Liver (tissue), 9 donors: ENCODE measurements around the gene CHID1. TPM values are rescaled to one million over a fixed set of nuclear protein-coding genes. Genes with fewer than 3 reads are reported as not detected.

Experiments
- DNase-seq: peaks from one replicate; pipeline ENCODE4 v3.0.0-alpha.2; 2017; ENCODE audit warnings: low spot score
- H3K27ac ChIP-seq, 2 donors: one replicate each; pipeline ENCODE4 v1.7.0; 2013; ENCODE audit warnings: inconsistent platforms in 2 of 2, low read length in 2 of 2, control low read depth in 1 of 2, low read depth in 1 of 2, mild to moderate bottlenecking in 1 of 2
- H3K27me3 ChIP-seq, 4 donors: one replicate each; pipeline versions ENCODE4 v1.6.1 to v1.7.0; 2013; ENCODE audit warnings: low read length in 3 of 4, inconsistent platforms in 1 of 4, mild to moderate bottlenecking in 1 of 4, moderate library complexity in 1 of 4; ENCODE audit not compliant: control insufficient read depth in 4 of 4, insufficient read depth in 4 of 4
- H3K36me3 ChIP-seq, 4 donors: one replicate each; pipeline versions ENCODE4 v1.6.1 to v1.7.0; 2013; ENCODE audit warnings: low read length in 3 of 4, mild to moderate bottlenecking in 3 of 4, low read depth in 1 of 4, moderate library complexity in 1 of 4; ENCODE audit not compliant: control insufficient read depth in 4 of 4, insufficient read depth in 3 of 4
- H3K4me1 ChIP-seq, 4 donors: one replicate each; pipeline versions ENCODE4 v1.6.1 to v1.7.0; 2013; ENCODE audit warnings: low read length in 3 of 4, mild to moderate bottlenecking in 3 of 4, moderate library complexity in 1 of 4; ENCODE audit not compliant: control insufficient read depth in 4 of 4, insufficient read depth in 4 of 4
- H3K4me3 ChIP-seq, 3 donors: one replicate each; pipeline versions ENCODE4 v1.6.1 to v1.7.0; 2013; ENCODE audit warnings: low read length in 3 of 3, control low read depth in 1 of 3, low read depth in 1 of 3, mild to moderate bottlenecking in 1 of 3
- H3K9ac ChIP-seq, 2 donors: one replicate each; pipeline ENCODE4 v1.7.0; 2013; ENCODE audit warnings: low read length in 2 of 2, mild to moderate bottlenecking in 2 of 2, moderate library complexity in 2 of 2, control low read depth in 1 of 2, low read depth in 1 of 2
- H3K9me3 ChIP-seq, 4 donors: one replicate each; pipeline versions ENCODE4 v1.6.1 to v1.7.0; 2013; ENCODE audit warnings: low read length in 3 of 4; ENCODE audit not compliant: control insufficient read depth in 4 of 4
- EGR1 ChIP-seq, 2 donors: IDR thresholded peaks; 2 replicates each; pipeline ENCODE4 v1.6.1; 2016 to 2018; ENCODE audit warnings: antibody characterized with exemption in 2 of 2, low read depth in 2 of 2
- FOXA1 ChIP-seq: IDR thresholded peaks from 2 replicates; pipeline ENCODE4 v1.6.1; 2016; ENCODE audit warnings: antibody characterized with exemption
- FOXA2 ChIP-seq: IDR thresholded peaks from 2 replicates; pipeline ENCODE4 v1.6.1; 2016; ENCODE audit warnings: antibody characterized with exemption
- GABPA ChIP-seq, 2 donors: IDR thresholded peaks in 1 of 2; conservative IDR thresholded peaks in 1 of 2; 2 replicates each; pipeline ENCODE4 v1.6.1; 2016; ENCODE audit warnings: antibody characterized with exemption in 2 of 2, mild to moderate bottlenecking in 1 of 2, moderate library complexity in 1 of 2
- HNF4A ChIP-seq, 2 donors: conservative IDR thresholded peaks; 2 replicates each; pipeline ENCODE4 v1.6.1; 2016; ENCODE audit warnings: antibody characterized with exemption in 2 of 2, mild to moderate bottlenecking in 2 of 2
- HNF4G ChIP-seq: IDR thresholded peaks from 2 replicates; pipeline ENCODE4 v1.6.1; 2016; ENCODE audit warnings: antibody characterized with exemption
- JUND ChIP-seq, 2 donors: IDR thresholded peaks; 2 replicates each; pipeline ENCODE4 v1.6.1; 2016; ENCODE audit warnings: antibody characterized with exemption in 2 of 2
- NR2F2 ChIP-seq: IDR thresholded peaks from 2 replicates; pipeline ENCODE4 v1.6.1; 2016; ENCODE audit warnings: antibody characterized with exemption
- RAD21 ChIP-seq, 2 donors: IDR thresholded peaks; 2 replicates each; pipeline ENCODE4 v1.6.1; 2016; ENCODE audit warnings: antibody characterized with exemption in 2 of 2, mild to moderate bottlenecking in 2 of 2
- RXRA ChIP-seq, 2 donors: IDR thresholded peaks; 2 replicates each; pipeline ENCODE4 v1.6.1; 2017 to 2018; ENCODE audit warnings: antibody characterized with exemption in 2 of 2, mild to moderate bottlenecking in 1 of 2
- SP1 ChIP-seq: IDR thresholded peaks from 2 replicates; pipeline ENCODE4 v1.6.1; 2018; ENCODE audit warnings: antibody characterized with exemption, mild to moderate bottlenecking
- TAF1 ChIP-seq: conservative IDR thresholded peaks from 2 replicates; pipeline ENCODE4 v1.6.1; 2016; ENCODE audit warnings: antibody characterized with exemption, mild to moderate bottlenecking
- YY1 ChIP-seq: IDR thresholded peaks from 2 replicates; pipeline ENCODE4 v1.6.1; 2016; ENCODE audit warnings: antibody characterized with exemption, mild to moderate bottlenecking
- WGBS: extraction: QIAGEN DNeasy Blood & Tissue Kit; methylation state at CpG from one replicate; pipeline ENCODE4 v1.1.7; 2013; 5-methylcytosine and 5-hydroxymethylcytosine counted together
- polyA plus RNA-seq, 2 donors: library from polyadenylated mRNA; stranded (reverse) in 1 of 2; unstranded in 1 of 2; fragments of 200-250 nt in 1 of 2; fragments of >200 nt in 1 of 2; fragmentation: Nextera tagmentation in 1 of 2; extraction: Ambion mirVana in 1 of 2; gene quantifications; one replicate each; pipeline versions ENCODE4 v1.2.1 to v1.2.3, GENCODE V29; 2013 to 2015
- total RNA-seq, 2 donors: library from RNA; depleted of rRNA; stranded (reverse); fragments of >200 nt; gene quantifications; one replicate each; pipeline ENCODE4 v1.2.3, GENCODE V29; 2014
- TF ChIP-seq, protein P1 (sequence below): IDR thresholded peaks from 2 replicates; pipeline ENCODE4 v1.6.1; 2016; ENCODE audit warnings: antibody characterized with exemption, mild to moderate bottlenecking
- TF ChIP-seq, protein P2 (sequence below): IDR thresholded peaks from 2 replicates; pipeline ENCODE4 v1.6.1; 2016; ENCODE audit warnings: antibody characterized with exemption
- TF ChIP-seq, protein P3 (sequence below): IDR thresholded peaks from 2 replicates; pipeline ENCODE4 v1.6.1; 2016; ENCODE audit warnings: antibody characterized with exemption
- TF ChIP-seq, protein P4 (sequence below): fragments of 150-350 bp; IDR thresholded peaks from 2 replicates; pipeline ENCODE4 v1.5.1; 2017; ENCODE audit warnings: improper control_type of control experiment, low read depth, low read length; ENCODE audit not compliant: missing input control
- TF ChIP-seq, protein P5 (sequence below): IDR thresholded peaks from 2 replicates; pipeline ENCODE4 v1.6.1; 2016; ENCODE audit warnings: antibody characterized with exemption
- donor health status: healthy.
- donor health status: healthy.
- donor health status: healthy.
- donor health status: healthy.
- donor health status: healthy.

CHID1 gene
- total and polyA plus RNA-seq, 4 donors = 39.5 to 68.8 (median 59.1) TPM

DNA sequence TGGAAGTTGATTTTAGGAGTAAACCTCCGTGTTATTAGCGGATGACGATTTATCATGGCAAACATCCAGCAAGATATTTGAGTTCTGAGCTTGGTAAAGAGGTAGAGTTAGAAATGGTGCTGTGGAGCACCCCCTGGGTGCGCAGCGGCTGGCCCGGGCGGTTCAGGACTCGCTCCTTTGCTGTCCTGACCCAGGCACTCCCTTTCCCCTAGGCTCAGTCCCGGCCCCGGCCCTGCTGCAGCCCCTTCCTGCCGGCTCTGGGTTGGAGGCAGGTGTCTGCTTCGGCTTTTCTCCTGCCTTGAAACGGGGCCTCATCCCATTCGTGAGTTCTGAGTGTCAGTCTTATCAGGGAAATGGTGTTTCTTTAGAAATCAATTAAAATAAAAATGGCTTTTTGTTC lies 48.4 kb upstream of the CHID1 start:
- Histone ChIP-seq H3K4me3 (no peak overlapping the region), H3K27ac (peak overlapping the region; percentile 64 to 82), H3K4me1 (peaks cover 6 to 44% (median 35%) of the 10 kb centered on the region in 4 donors), H3K9ac (peak overlapping the region in 1 of 2 donors; percentile 66), H3K27me3 (no peaks in the 10 kb centered on the region), H3K9me3 (no peaks in the 10 kb centered on the region), H3K36me3 (peaks cover 0 to 12% (median 2%) of the 10 kb centered on the region in 4 donors)
- DNase-seq = no peak
- TF ChIP-seq, protein P1, sequence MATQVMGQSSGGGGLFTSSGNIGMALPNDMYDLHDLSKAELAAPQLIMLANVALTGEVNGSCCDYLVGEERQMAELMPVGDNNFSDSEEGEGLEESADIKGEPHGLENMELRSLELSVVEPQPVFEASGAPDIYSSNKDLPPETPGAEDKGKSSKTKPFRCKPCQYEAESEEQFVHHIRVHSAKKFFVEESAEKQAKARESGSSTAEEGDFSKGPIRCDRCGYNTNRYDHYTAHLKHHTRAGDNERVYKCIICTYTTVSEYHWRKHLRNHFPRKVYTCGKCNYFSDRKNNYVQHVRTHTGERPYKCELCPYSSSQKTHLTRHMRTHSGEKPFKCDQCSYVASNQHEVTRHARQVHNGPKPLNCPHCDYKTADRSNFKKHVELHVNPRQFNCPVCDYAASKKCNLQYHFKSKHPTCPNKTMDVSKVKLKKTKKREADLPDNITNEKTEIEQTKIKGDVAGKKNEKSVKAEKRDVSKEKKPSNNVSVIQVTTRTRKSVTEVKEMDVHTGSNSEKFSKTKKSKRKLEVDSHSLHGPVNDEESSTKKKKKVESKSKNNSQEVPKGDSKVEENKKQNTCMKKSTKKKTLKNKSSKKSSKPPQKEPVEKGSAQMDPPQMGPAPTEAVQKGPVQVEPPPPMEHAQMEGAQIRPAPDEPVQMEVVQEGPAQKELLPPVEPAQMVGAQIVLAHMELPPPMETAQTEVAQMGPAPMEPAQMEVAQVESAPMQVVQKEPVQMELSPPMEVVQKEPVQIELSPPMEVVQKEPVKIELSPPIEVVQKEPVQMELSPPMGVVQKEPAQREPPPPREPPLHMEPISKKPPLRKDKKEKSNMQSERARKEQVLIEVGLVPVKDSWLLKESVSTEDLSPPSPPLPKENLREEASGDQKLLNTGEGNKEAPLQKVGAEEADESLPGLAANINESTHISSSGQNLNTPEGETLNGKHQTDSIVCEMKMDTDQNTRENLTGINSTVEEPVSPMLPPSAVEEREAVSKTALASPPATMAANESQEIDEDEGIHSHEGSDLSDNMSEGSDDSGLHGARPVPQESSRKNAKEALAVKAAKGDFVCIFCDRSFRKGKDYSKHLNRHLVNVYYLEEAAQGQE = no peak
- no peak for TF ChIP-seq GABPA (IDR thresholded peaks at IDR 0.05 in 1 of 2, conservative IDR thresholded peaks at IDR 0.05 in 1 of 2)
- no peak for TF ChIP-seq NR2F2
- TF ChIP-seq RXRA (IDR thresholded peaks at IDR 0.05) = no peak
- TF ChIP-seq FOXA2 = no peak
- TF ChIP-seq, protein P2, sequence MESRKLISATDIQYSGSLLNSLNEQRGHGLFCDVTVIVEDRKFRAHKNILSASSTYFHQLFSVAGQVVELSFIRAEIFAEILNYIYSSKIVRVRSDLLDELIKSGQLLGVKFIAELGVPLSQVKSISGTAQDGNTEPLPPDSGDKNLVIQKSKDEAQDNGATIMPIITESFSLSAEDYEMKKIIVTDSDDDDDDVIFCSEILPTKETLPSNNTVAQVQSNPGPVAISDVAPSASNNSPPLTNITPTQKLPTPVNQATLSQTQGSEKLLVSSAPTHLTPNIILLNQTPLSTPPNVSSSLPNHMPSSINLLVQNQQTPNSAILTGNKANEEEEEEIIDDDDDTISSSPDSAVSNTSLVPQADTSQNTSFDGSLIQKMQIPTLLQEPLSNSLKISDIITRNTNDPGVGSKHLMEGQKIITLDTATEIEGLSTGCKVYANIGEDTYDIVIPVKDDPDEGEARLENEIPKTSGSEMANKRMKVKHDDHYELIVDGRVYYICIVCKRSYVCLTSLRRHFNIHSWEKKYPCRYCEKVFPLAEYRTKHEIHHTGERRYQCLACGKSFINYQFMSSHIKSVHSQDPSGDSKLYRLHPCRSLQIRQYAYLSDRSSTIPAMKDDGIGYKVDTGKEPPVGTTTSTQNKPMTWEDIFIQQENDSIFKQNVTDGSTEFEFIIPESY = no peak
- no peak for TF ChIP-seq RAD21 (IDR thresholded peaks at IDR 0.05)
- TF ChIP-seq EGR1 (IDR thresholded peaks at IDR 0.05; ENCODE audit: low read depth in 2 of 2) = no peak
- TF ChIP-seq, protein P3, sequence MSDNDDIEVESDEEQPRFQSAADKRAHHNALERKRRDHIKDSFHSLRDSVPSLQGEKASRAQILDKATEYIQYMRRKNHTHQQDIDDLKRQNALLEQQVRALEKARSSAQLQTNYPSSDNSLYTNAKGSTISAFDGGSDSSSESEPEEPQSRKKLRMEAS = no peak
- TF ChIP-seq YY1 = no peak
- TF ChIP-seq HNF4G = no peak
- no peak for TF ChIP-seq TAF1
- TF ChIP-seq, protein P4, sequence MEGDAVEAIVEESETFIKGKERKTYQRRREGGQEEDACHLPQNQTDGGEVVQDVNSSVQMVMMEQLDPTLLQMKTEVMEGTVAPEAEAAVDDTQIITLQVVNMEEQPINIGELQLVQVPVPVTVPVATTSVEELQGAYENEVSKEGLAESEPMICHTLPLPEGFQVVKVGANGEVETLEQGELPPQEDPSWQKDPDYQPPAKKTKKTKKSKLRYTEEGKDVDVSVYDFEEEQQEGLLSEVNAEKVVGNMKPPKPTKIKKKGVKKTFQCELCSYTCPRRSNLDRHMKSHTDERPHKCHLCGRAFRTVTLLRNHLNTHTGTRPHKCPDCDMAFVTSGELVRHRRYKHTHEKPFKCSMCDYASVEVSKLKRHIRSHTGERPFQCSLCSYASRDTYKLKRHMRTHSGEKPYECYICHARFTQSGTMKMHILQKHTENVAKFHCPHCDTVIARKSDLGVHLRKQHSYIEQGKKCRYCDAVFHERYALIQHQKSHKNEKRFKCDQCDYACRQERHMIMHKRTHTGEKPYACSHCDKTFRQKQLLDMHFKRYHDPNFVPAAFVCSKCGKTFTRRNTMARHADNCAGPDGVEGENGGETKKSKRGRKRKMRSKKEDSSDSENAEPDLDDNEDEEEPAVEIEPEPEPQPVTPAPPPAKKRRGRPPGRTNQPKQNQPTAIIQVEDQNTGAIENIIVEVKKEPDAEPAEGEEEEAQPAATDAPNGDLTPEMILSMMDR = no peak
- no peak for TF ChIP-seq FOXA1
- TF ChIP-seq JUND (IDR thresholded peaks at IDR 0.05) = no peak
- no peak for TF ChIP-seq SP1
- 68% methylated on average over 14 of the region's 14 CpGs for WGBS

DNA sequence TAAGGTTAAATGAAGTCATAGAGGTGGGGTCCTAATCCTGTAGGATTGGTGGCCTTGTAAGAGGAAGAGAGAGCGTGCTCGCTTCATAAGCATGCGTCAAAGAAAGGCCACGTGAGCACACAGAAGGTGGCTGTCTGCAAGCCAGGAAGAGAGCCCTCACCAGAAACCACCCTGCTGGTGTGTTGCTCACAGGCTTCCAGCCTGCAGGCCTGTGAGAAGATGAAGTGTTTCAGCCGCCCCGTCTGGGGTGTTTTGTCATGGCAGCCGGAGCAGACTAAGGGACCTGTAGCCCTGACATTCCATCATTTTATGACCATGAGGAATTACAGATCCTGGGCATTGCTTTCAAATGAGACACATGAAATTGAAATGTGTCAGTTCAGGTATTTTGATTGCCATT lies 47.5 kb upstream of the CHID1 start:
- DNase-seq = no peak
- H3K4me1 ChIP-seq = peaks cover 9 to 51% (median 42%) of the 10 kb centered on the region in 4 donors
- H3K4me3 ChIP-seq = no peak overlapping the region
- H3K27me3 ChIP-seq = no peaks in the 10 kb centered on the region
- peaks cover 0 to 9% (median 0%) of the 10 kb centered on the region in 4 donors for H3K36me3 ChIP-seq
- no peaks in the 10 kb centered on the region for H3K9me3 ChIP-seq
- no peak overlapping the region for H3K9ac ChIP-seq
- 94% methylated on average over 7 of the region's 7 CpGs for WGBS
- no peak overlapping the region for H3K27ac ChIP-seq
- TF ChIP-seq, protein P1 = no peak
- TF ChIP-seq HNF4A (conservative IDR thresholded peaks at IDR 0.05) (no peak), EGR1 (IDR thresholded peaks at IDR 0.05; ENCODE audit: low read depth in 2 of 2) (no peak), JUND (IDR thresholded peaks at IDR 0.05) (no peak), FOXA2 (no peak), YY1 (no peak), SP1 (no peak), TAF1 (no peak), NR2F2 (no peak), HNF4G (no peak)
- TF ChIP-seq, protein P2 = no peak
- TF ChIP-seq, protein P5, sequence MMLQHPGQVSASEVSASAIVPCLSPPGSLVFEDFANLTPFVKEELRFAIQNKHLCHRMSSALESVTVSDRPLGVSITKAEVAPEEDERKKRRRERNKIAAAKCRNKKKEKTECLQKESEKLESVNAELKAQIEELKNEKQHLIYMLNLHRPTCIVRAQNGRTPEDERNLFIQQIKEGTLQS = no peak
